ENCODE measurements around the gene RIBC1. TPM values are rescaled to one million over a fixed set of nuclear protein-coding genes. Genes with fewer than 3 reads are reported as not detected.
"Not testable (repeated sequence)": the region's sequence is repeated elsewhere in the genome, so short reads cannot be mapped to it uniquely, and the experiment has no call there.

The RIBC1 gene
- total RNA-seq, 2 experiments from 2014 or later, result 0.48 to 0.67 TPM

GRCh38 chrX:53403535-53403934 is 19.1 kb upstream of the RIBC1 start:
- CTCF ChIA-PET, result interaction anchor here (0.6 kb wide), 1 partner anchor 119 kb away, joined by 6 read pairs; no protein-coding TSS in a partner anchor
- H3K27me3 Mint-ChIP-seq (ENCODE audit: low read depth), result no peaks in the 10 kb centered on the region
- H3K4me1 Mint-ChIP-seq (ENCODE audit: low read depth), result no peaks in the 10 kb centered on the region
- no peaks in the 10 kb centered on the region for H3K9me3 Mint-ChIP-seq
- peaks cover 34% of the 10 kb centered on the region for H3K36me3 Mint-ChIP-seq (ENCODE audit: low read depth)
- intact Hi-C loops (cut with micrococcal nuclease), result no loop called here
- H3K4me3 Mint-ChIP-seq, result no peak overlapping the region
- no peak for DNase-seq
- no peak overlapping the region for H3K27ac Mint-ChIP-seq

- intact Hi-C loops (cut with micrococcal nuclease), result no loop called here
- no peaks in the 10 kb centered on the region for H3K27me3 Mint-ChIP-seq (ENCODE audit: low read depth)
- H3K4me3 Mint-ChIP-seq, result no peak overlapping the region
- CTCF ChIA-PET, result interaction anchor here (0.5 to 0.7 kb wide), 2 partner anchors 34 to 67 kb away, joined by 3 read pairs; no protein-coding TSS in a partner anchor
- H3K27ac Mint-ChIP-seq, result no peak overlapping the region
- H3K4me1 Mint-ChIP-seq (ENCODE audit: low read depth), result peaks cover 1% of the 10 kb centered on the region
- DNase-seq, result no peak
- peaks cover 29% of the 10 kb centered on the region for H3K36me3 Mint-ChIP-seq (ENCODE audit: low read depth)
- no peaks in the 10 kb centered on the region for H3K9me3 Mint-ChIP-seq
Measured at GRCh38 chrX:53412446-53412845, 10.2 kb upstream of the RIBC1 start.

- Mint-ChIP-seq H3K36me3 (ENCODE audit: low read depth) (peaks cover 17% of the 10 kb centered on the region), H3K27ac (peak overlapping the region; percentile 63), H3K4me3 (peak overlapping the region; percentile 88), H3K4me1 (ENCODE audit: low read depth) (peaks cover 30% of the 10 kb centered on the region)
- H3K9me3 Mint-ChIP-seq; H3K27me3 Mint-ChIP-seq (ENCODE audit: low read depth); CTCF ChIA-PET; DNase-seq: not testable (repeated sequence)
- intact Hi-C loops (cut with micrococcal nuclease), result loop anchor here (5.0 kb wide), 2 partner anchors 328 to 423 kb away; partner anchors contain the start of gene KANTR
Measured at GRCh38 chrX:53420351-53420750, 2.3 kb upstream of the RIBC1 start.

GRCh38 chrX:53421125-53421524 is 1.5 kb upstream of the RIBC1 start:
- CTCF ChIA-PET, result interaction anchor here (2.2 kb wide), 2 partner anchors 14 to 103 kb away, joined by 6 to 7 read pairs; no protein-coding TSS in a partner anchor
- Mint-ChIP-seq H3K27me3 (ENCODE audit: low read depth) (no peaks in the 10 kb centered on the region), H3K36me3 (ENCODE audit: low read depth) (peaks cover 17% of the 10 kb centered on the region), H3K27ac (peak overlapping the region; percentile 97), H3K9me3 (no peaks in the 10 kb centered on the region), H3K4me1 (ENCODE audit: low read depth) (peaks cover 30% of the 10 kb centered on the region), H3K4me3 (peak overlapping the region; percentile 88)
- no peak for DNase-seq
- intact Hi-C loops (cut with micrococcal nuclease), result loop anchor here (5.0 kb wide), 2 partner anchors 329 to 424 kb away; partner anchors contain the start of gene KANTR

GRCh38 chrX:53421772-53422085 is 944 bp upstream of the RIBC1 start:
- Mint-ChIP-seq H3K27ac (peak overlapping the region; percentile 97), H3K4me3 (peak overlapping the region; percentile 88), H3K27me3 (ENCODE audit: low read depth) (no peaks in the 10 kb centered on the region), H3K36me3 (ENCODE audit: low read depth) (peaks cover 17% of the 10 kb centered on the region), H3K9me3 (no peaks in the 10 kb centered on the region), H3K4me1 (ENCODE audit: low read depth) (peaks cover 30% of the 10 kb centered on the region)
- no peak for DNase-seq
- CTCF ChIA-PET, result interaction anchor here (2.2 kb wide), 2 partner anchors 14 to 104 kb away, joined by 6 to 7 read pairs; no protein-coding TSS in a partner anchor
- intact Hi-C loops (cut with micrococcal nuclease), result loop anchor here (1.0 to 5.0 kb wide), 8 partner anchors 13 to 1739 kb away; partner anchors contain the start of genes HSD17B10, KANTR, KDM5C and PHF8

GRCh38 chrX:53422086-53422860 is 400 bp upstream of the RIBC1 start, which contains the start of gene SMC1A:
Gene SMC1A (minus strand): TSS chrX:53422654. CDS start chrX:53422600, 54 bp downstream.
- Mint-ChIP-seq H3K27me3 (ENCODE audit: low read depth) (no peaks in the 10 kb centered on the region), H3K36me3 (ENCODE audit: low read depth) (peaks cover 17% of the 10 kb centered on the region), H3K4me1 (ENCODE audit: low read depth) (peaks cover 30% of the 10 kb centered on the region), H3K27ac (peak within 1 kb of the TSS; percentile 97), H3K4me3 (peak within 1 kb of the TSS; percentile 88), H3K9me3 (no peaks in the 10 kb centered on the region)
- CTCF ChIA-PET, result interaction anchor here (0.6 to 2.2 kb wide), 5 partner anchors 11 to 109 kb away, joined by 4 to 7 read pairs (median 6); no protein-coding TSS in a partner anchor
- intact Hi-C loops (cut with micrococcal nuclease), result loop anchor here (1.0 to 5.0 kb wide), 8 partner anchors 12 to 1739 kb away; partner anchors contain the start of genes HSD17B10, KANTR, KDM5C and PHF8
- DNase-seq, result peak; percentile 97

GRCh38 chrX:53429755-53430154 is 7.1 kb downstream of the RIBC1 start:
- DNase-seq, result no peak
- H3K27me3 Mint-ChIP-seq (ENCODE audit: low read depth), result no peaks in the 10 kb centered on the region
- H3K4me1 Mint-ChIP-seq (ENCODE audit: low read depth), result peaks cover 9% of the 10 kb centered on the region
- H3K4me3 Mint-ChIP-seq, result no peak overlapping the region
- no peaks in the 10 kb centered on the region for H3K9me3 Mint-ChIP-seq
- intact Hi-C loops (cut with micrococcal nuclease), result no loop called here
- peaks cover 5% of the 10 kb centered on the region for H3K36me3 Mint-ChIP-seq (ENCODE audit: low read depth)
- no peak overlapping the region for H3K27ac Mint-ChIP-seq
- CTCF ChIA-PET, result no interaction called here

- H3K27ac Mint-ChIP-seq, result no peak overlapping the region
- no peaks in the 10 kb centered on the region for H3K9me3 Mint-ChIP-seq
- no peak for DNase-seq
- H3K4me1 Mint-ChIP-seq (ENCODE audit: low read depth), result peaks cover 12% of the 10 kb centered on the region
- CTCF ChIA-PET, result no interaction called here
- peaks cover 5% of the 10 kb centered on the region for H3K36me3 Mint-ChIP-seq (ENCODE audit: low read depth)
- H3K27me3 Mint-ChIP-seq (ENCODE audit: low read depth), result no peaks in the 10 kb centered on the region
- intact Hi-C loops (cut with micrococcal nuclease), result no loop called here
- no peak overlapping the region for H3K4me3 Mint-ChIP-seq
Measured at GRCh38 chrX:53430231-53430630, 7.6 kb downstream of the RIBC1 start.

- Mint-ChIP-seq H3K27ac (peak within 1 kb of the TSS; percentile 76), H3K4me1 (ENCODE audit: low read depth) (peaks cover 28% of the 10 kb centered on the region), H3K4me3 (peak within 1 kb of the TSS; percentile 85), H3K36me3 (ENCODE audit: low read depth) (peaks cover 5% of the 10 kb centered on the region), H3K27me3 (ENCODE audit: low read depth) (no peaks in the 10 kb centered on the region), H3K9me3 (no peaks in the 10 kb centered on the region)
- CTCF ChIA-PET, result interaction anchor here (0.6 to 3.5 kb wide), 5 partner anchors 12 to 300 kb away, joined by 3 to 21 read pairs (median 6); partner anchors contain the start of genes RIBC1 and SMC1A
- intact Hi-C loops (cut with micrococcal nuclease), result loop anchor here (1.0 kb wide), 1 partner anchor 12 kb away; the partner anchor contains the start of genes RIBC1 and SMC1A
- DNase-seq, result peak; percentile 88
Measured at GRCh38 chrX:53433651-53434639, 11.3 kb downstream of the RIBC1 start, which contains the start of gene HSD17B10. Gene HSD17B10 (minus strand): TSS chrX:53434370. CDS start chrX:53434345, 25 bp downstream.

- H3K27ac Mint-ChIP-seq, result no peak overlapping the region
- H3K4me3 Mint-ChIP-seq, result no peak overlapping the region
- no peaks in the 10 kb centered on the region for H3K9me3 Mint-ChIP-seq
- H3K36me3 Mint-ChIP-seq (ENCODE audit: low read depth), result no peaks in the 10 kb centered on the region
- peak; percentile 74 for DNase-seq
- CTCF ChIA-PET, result interaction anchor here (0.6 to 3.5 kb wide), 6 partner anchors 9 to 123 kb away, joined by 4 to 21 read pairs (median 10); partner anchors contain the start of genes RIBC1 and SMC1A
- intact Hi-C loops (cut with micrococcal nuclease), result loop anchor here (1.0 kb wide), 1 partner anchor 119 kb away; no protein-coding TSS in a partner anchor
- H3K27me3 Mint-ChIP-seq (ENCODE audit: low read depth), result no peaks in the 10 kb centered on the region
- H3K4me1 Mint-ChIP-seq (ENCODE audit: low read depth), result peaks cover 35% of the 10 kb centered on the region
Measured at GRCh38 chrX:53435997-53436396, 13.3 kb downstream of the RIBC1 start.

- intact Hi-C loops (cut with micrococcal nuclease), result no loop called here
- Mint-ChIP-seq H3K4me1 (ENCODE audit: low read depth) (peaks cover 40% of the 10 kb centered on the region), H3K27ac (no peak overlapping the region), H3K4me3 (no peak overlapping the region), H3K27me3 (ENCODE audit: low read depth) (no peaks in the 10 kb centered on the region), H3K9me3 (no peaks in the 10 kb centered on the region), H3K36me3 (ENCODE audit: low read depth) (no peaks in the 10 kb centered on the region)
- DNase-seq, result no peak
- CTCF ChIA-PET, result interaction anchor here (1.0 to 3.5 kb wide), 6 partner anchors 8 to 124 kb away, joined by 3 to 21 read pairs (median 8); no protein-coding TSS in a partner anchor
Measured at GRCh38 chrX:53437206-53437605, 14.5 kb downstream of the RIBC1 start.

Measured in activated naive CD4-positive, alpha-beta T cell treated with anti-CD3 and anti-CD28 coated beads for 36 hours (primary cell).